Smooth muscle cell of the pulmonary artery (primary cell): ENCODE results near the gene OR2A5. TPM values are rescaled to one million over a fixed set of nuclear protein-coding genes. Genes with fewer than 3 reads are reported as not detected.

Experiments
- total RNA-seq: library from RNA; depleted of rRNA; stranded (reverse); fragments of >200 nt; gene quantifications from 2 replicates; pipeline ENCODE4 v1.2.3, GENCODE V29; 2014

OR2A5 gene, protein sequence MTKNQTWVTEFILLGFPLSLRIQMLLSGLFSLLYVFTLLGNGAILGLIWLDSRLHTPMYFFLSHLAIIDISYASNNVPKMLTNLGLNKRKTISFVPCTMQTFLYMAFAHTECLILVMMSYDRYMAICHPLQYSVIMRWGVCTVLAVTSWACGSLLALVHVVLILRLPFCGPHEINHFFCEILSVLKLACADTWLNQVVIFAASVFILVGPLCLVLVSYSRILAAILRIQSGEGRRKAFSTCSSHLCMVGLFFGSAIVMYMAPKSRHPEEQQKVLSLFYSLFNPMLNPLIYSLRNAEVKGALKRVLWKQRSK
- not detected in 2 replicates for total RNA-seq

DNA sequence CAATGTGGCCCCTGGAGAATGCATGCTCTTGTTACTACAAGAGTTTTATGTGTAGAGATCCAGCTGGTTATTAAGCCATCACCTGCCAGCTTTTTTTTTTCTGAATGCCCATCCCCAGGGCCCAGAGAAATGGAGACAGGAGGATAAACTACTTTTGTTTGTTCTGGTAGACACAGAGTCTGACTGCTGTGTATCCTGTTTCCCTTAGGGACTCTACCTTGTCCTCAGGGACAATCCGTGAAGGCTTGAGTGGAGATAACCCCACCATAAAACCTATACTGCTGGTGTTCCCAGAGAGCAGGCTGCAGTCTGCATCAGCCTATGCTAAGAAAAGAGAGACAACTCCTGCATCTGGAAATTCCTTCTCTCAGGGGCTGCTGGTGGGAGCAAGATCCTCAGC lies at the start of gene OR2A5:
Gene OR2A5, plus strand, starts transcription at position 301 of the 400 bp plus-strand sequence. CDS start 1,454 bp downstream, outside the sequence.

DNA sequence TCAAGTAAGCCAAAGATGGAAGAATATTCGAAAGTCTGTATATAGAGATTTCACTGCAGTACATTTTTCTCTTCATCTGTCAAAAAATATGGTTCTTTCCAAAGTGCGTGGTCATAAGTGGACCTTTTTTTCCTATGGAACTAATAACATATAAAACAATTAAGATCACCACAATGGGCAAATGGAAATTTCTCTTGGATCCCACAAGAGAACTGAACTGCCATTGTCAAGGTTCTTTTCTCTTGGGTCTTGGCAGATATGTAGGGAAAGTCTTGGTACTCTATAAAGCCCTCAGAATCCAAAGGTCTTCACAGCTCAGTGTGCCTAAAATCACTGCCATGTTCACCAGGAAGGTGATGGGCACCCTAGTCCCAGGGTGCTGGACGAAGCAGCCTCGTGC lies 48.7 kb upstream of the OR2A5 start, which contains the start of gene OR6B1:
Gene OR6B1, plus strand, starts transcription at position 301 of the 400 bp plus-strand sequence. CDS start 3,677 bp downstream, outside the sequence.

DNA sequence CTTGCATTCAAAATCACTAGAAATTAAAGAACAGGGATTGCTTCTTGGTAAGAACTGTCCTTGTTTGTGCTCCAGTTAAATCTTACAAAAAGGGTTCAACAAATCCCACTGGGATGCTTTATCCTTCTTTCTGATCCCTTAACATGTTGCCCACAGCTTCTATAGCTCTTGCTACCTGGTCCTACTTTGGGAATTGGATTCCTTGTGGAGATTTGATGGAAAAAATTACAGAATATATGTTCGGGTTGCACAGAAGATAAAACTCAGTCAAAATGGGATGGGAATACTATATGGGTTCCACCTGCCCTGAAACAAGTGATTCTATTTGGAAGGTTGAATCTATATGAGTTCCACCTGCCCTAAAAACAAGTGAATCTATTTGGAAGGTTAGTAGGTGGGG lies 20.8 kb downstream of the OR2A5 start, which contains the start of gene OR2A25:
Gene OR2A25, plus strand, starts transcription at position 301 of the 400 bp plus-strand sequence. CDS start 4,409 bp downstream, outside the sequence.

DNA sequence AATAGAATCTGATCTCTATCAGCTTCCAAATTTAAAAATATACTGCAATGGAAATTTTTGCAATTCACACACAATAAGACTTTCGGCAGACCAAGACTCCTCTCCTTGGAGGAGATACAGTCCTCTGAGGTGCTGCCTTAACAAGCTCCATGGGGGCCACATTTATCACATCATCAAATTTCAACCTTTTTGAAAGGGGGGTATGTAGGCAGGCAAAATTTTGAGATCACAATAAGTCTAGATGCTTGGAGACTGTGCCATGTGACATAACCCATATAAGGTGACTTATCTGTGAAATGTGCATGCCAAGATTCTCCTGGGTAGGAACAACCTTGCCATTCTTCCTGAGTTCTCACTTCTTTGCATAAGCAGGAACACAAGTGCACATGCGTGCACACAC lies 37.2 kb downstream of the OR2A5 start, which contains the start of gene OR2A12:
Gene OR2A12, plus strand, starts transcription at position 301 of the 400 bp plus-strand sequence. CDS start 8,830 bp downstream, outside the sequence.

Other genes with a start within 250 kb of the OR2A5 start
- 75.3 and 99.4 TPM in 2 replicates for gene TCAF1, start 146.8 kb upstream of the OR2A5 start, total RNA-seq
- gene OR2F2, start 113.7 kb upstream of the OR2A5 start, total RNA-seq: not detected in 2 replicates
- not detected in 2 replicates for gene OR2F1, start 94.1 kb upstream of the OR2A5 start, total RNA-seq
- gene OR6B1, start 48.6 kb upstream of the OR2A5 start, total RNA-seq: not detected in 2 replicates
- gene OR2A25, start 20.9 kb downstream of the OR2A5 start, total RNA-seq: not detected in 2 replicates
- gene OR2A12, start 37.3 kb downstream of the OR2A5 start, total RNA-seq: not detected in 2 replicates
- not detected in 2 replicates for gene OR2A2, start 60.6 kb downstream of the OR2A5 start, total RNA-seq
- not detected in 2 replicates for gene OR2A14, start 74.2 kb downstream of the OR2A5 start, total RNA-seq
- 0.36 and 0.91 TPM in 2 replicates for gene CTAGE4, start 134.5 kb downstream of the OR2A5 start, total RNA-seq
- 0.63 and 1.3 TPM in 2 replicates for gene ARHGEF35, start 146.9 kb downstream of the OR2A5 start, total RNA-seq
- gene OR2A42, start 190.7 kb downstream of the OR2A5 start, total RNA-seq: 0.03 TPM in 1 of 2 replicates, not detected in the other
- 0.07 and 0.40 TPM in 2 replicates for gene OR2A7, start 215.8 kb downstream of the OR2A5 start, total RNA-seq
- gene CTAGE8, start 220.3 kb downstream of the OR2A5 start, total RNA-seq: 0.17 TPM in 1 of 2 replicates, not detected in the other